HepG2 (cell line): ENCODE data around the gene MSI2. TPM values are rescaled to one million over a fixed set of nuclear protein-coding genes. Genes with fewer than 3 reads are reported as not detected.

ENCODE experiments used
- ATAC-seq: fragments of 200-7000 bp; cut with Tn5 transposase; 3 replicates; pipeline ENCODE4 v1.9.1; 2020; ENCODE audit warnings: mild to moderate bottlenecking, moderate library complexity
- BruUV-seq: library from RNA; stranded (reverse); fragments of 400-500 nt; replicated peaks from 2 replicates; lab custom pipeline; 2021; lab: Mats Ljungman, UMichigan
- CTCF ChIA-PET: fragments of 300-600 bp; formaldehyde crosslinking; extraction: SDS; loops from one replicate; lab custom pipeline; 2021; ENCODE audit warnings: low total read pairs, inconsistent platforms, low intra/inter-chr PET ratio; lab: Yijun Ruan, JAX
- POLR2A ChIA-PET: fragments of 350-600 bp; sonication (Branson Sonifier 250); formaldehyde crosslinking; loops from one replicate; lab custom pipeline; 2020; ENCODE audit warnings: antibody characterized with exemption, inconsistent platforms; lab: Yijun Ruan, JAX
- DNase-seq: peaks from one replicate; pipeline ENCODE4 v3.0.0-alpha.2; 2015; ENCODE audit warnings: low spot score
- FAIRE-seq: peaks from 3 replicates; lab custom pipeline; 2011; peaks lifted over from hg19 to GRCh38; lab: Jason Lieb, UNC
- H2AFZ ChIP-seq: one replicate; pipeline ENCODE4 v1.6.1; 2011; ENCODE audit warnings: low read length, inconsistent platforms
- H3K27ac ChIP-seq: fragments of 300-600 bp; 3 replicates; pipeline ENCODE4 v1.8.0; 2011; ENCODE audit warnings: mixed run types, mild to moderate bottlenecking, mixed read lengths, low read length, inconsistent platforms; ENCODE audit not compliant: insufficient read depth; ENCODE audit errors: extremely low read length
- H3K27me3 ChIP-seq, 2 experiments: fragments of 200-600 bp in 1 of 2; 2 replicates in 1 of 2; 3 replicates in 1 of 2; pipeline versions ENCODE4 v1.6.0 to v1.8.0; 2011; ENCODE audit warnings: low read length in 2 of 2, mild to moderate bottlenecking in 2 of 2, moderate library complexity in 2 of 2, inconsistent platforms in 1 of 2; ENCODE audit not compliant: insufficient read depth in 2 of 2, control insufficient read depth in 1 of 2
- H3K36me3 ChIP-seq, 2 experiments: fragments of 200-600 bp in 1 of 2; replicated peaks in 1 of 2; 2 replicates in 1 of 2; 3 replicates in 1 of 2; pipeline versions ENCODE4 v1.5.1 to v1.8.0; 2011; ENCODE audit warnings: low read length in 2 of 2, inconsistent platforms in 1 of 2; ENCODE audit not compliant: insufficient read depth in 2 of 2, control insufficient read depth in 1 of 2
- H3K4me1 ChIP-seq: 2 replicates; pipeline ENCODE4 v1.5.1; 2012; ENCODE audit warnings: low read length, inconsistent platforms; ENCODE audit not compliant: insufficient read depth
- H3K4me2 ChIP-seq: 2 replicates; pipeline ENCODE4 v1.6.0; 2011; ENCODE audit warnings: low read depth, low read length, inconsistent platforms
- H3K4me3 ChIP-seq, 3 experiments: fragments of 200-600 bp in 1 of 3; sonication (generic), shearing (Covaris generic) in 1 of 3; replicated peaks in 1 of 3; 2 replicates each; pipeline ENCODE4 v1.5.1; 2011 to 2016; ENCODE audit warnings: low read length in 3 of 3, inconsistent platforms in 2 of 3, low read depth in 2 of 3, mild to moderate bottlenecking in 2 of 3, control low read depth in 1 of 3, mixed read lengths in 1 of 3; ENCODE audit not compliant: insufficient read depth in 1 of 3
- H3K79me2 ChIP-seq: one replicate; pipeline ENCODE4 v1.6.1; 2011; ENCODE audit warnings: low read length, inconsistent platforms; ENCODE audit not compliant: insufficient read depth
- H3K9ac ChIP-seq: 2 replicates; pipeline ENCODE4 v1.6.0; 2011; ENCODE audit warnings: mild to moderate bottlenecking, low read depth, low read length, inconsistent platforms; ENCODE audit not compliant: insufficient read depth
- H3K9me3 ChIP-seq: 2 replicates; pipeline ENCODE4 v1.5.1; 2012; ENCODE audit warnings: mild to moderate bottlenecking, low read length
- H4K20me1 ChIP-seq: 2 replicates; pipeline ENCODE4 v1.6.0; 2011; ENCODE audit warnings: inconsistent platforms, mild to moderate bottlenecking, low read length, moderate library complexity; ENCODE audit not compliant: insufficient read depth
- EP300 ChIP-seq, 3 experiments: sonication (generic) in 1 of 3; formaldehyde crosslinking in 1 of 3; IDR thresholded peaks; 2 replicates each; pipeline versions ENCODE4 v1.5.1 to v1.6.1; 2011 to 2020; ENCODE audit warnings: low read depth in 2 of 3, low read length in 2 of 3, borderline replicate concordance in 1 of 3, improper control_type of control experiment in 1 of 3, mild to moderate bottlenecking in 1 of 3, missing genetic modification reagents in 1 of 3, moderate library complexity in 1 of 3
- FOXJ3 ChIP-seq: sonication (generic); formaldehyde crosslinking; IDR thresholded peaks from 2 replicates; pipeline ENCODE4 v1.4.0; 2020; ENCODE audit warnings: missing genetic modification reagents, mild to moderate bottlenecking, borderline replicate concordance
- MNT ChIP-seq: fragments of 450-650 bp; IDR thresholded peaks from 2 replicates; pipeline ENCODE4 v1.6.1; 2016
- MXD1 ChIP-seq: sonication (generic); formaldehyde crosslinking; IDR thresholded peaks from 2 replicates; pipeline ENCODE4 v1.4.0; 2020; ENCODE audit warnings: mild to moderate bottlenecking, missing genetic modification reagents
- NCOA2 ChIP-seq: sonication (generic); formaldehyde crosslinking; IDR thresholded peaks from 2 replicates; pipeline ENCODE4 v1.8.0; 2022; ENCODE audit warnings: inconsistent platforms
- NCOA5 ChIP-seq: sonication (generic); formaldehyde crosslinking; IDR thresholded peaks from 2 replicates; pipeline ENCODE4 v1.4.0; 2020; ENCODE audit warnings: missing genetic modification reagents
- NFRKB ChIP-seq: fragments of 450-650 bp; IDR thresholded peaks from 2 replicates; pipeline ENCODE4 v1.6.1; 2017
- NFYB ChIP-seq: sonication (generic); formaldehyde crosslinking; IDR thresholded peaks from 2 replicates; pipeline ENCODE4 v1.4.0; 2020; ENCODE audit warnings: missing genetic modification reagents
- PHB2 ChIP-seq: fragments of 450-650 bp; IDR thresholded peaks from 2 replicates; pipeline ENCODE4 v1.6.1; 2018; ENCODE audit not compliant: partially characterized antibody
- ZNF207 ChIP-seq: fragments of 450-650 bp; IDR thresholded peaks from 2 replicates; pipeline ENCODE4 v1.6.1; 2016; ENCODE audit warnings: antibody characterized with exemption, borderline replicate concordance
- ZNF432 ChIP-seq: sonication (generic); formaldehyde crosslinking; IDR thresholded peaks from 2 replicates; pipeline ENCODE4 v1.5.0; 2020; ENCODE audit warnings: missing genetic modification reagents, mild to moderate bottlenecking, borderline replicate concordance
- WGBS: methylation state at CpG from one replicate; pipeline ENCODE4 v1.1.6; 2017; ENCODE audit warnings: low lambda C conversion rate; 5-methylcytosine and 5-hydroxymethylcytosine counted together
- in situ Hi-C: cut with HindIII; loops from 2 replicates; pipeline ENCODE4 v1.10.0; 2017; ENCODE audit warnings: low pct_unique_long_range_greater_than_20kb; ENCODE audit not compliant: extremely low pct_ligation_motif_present
- intact Hi-C: fragments of 100-400 bp; cut with micrococcal nuclease; formaldehyde crosslinking; loops from one replicate; pipeline ENCODE4 v1.10.0; 2022; ENCODE audit not compliant: unreplicated experiment
- polyA plus RNA-seq, 8 experiments: library from polyadenylated mRNA; depleted of rRNA in 3 of 8; stranded (reverse) in 7 of 8; unstranded in 1 of 8; fragments of >200 nt; fragmentation: Illumina TruSeq in 4 of 8; extraction: Trizol in 4 of 8; gene quantifications; 2 replicates each; pipeline versions ENCODE4 v1.2.1 to v1.2.3, GENCODE V29; 2011 to 2016; ENCODE audit warnings: low read depth in 4 of 8, missing spikeins in 1 of 8, mixed read lengths in 1 of 8; ENCODE audit not compliant: insufficient read depth in 1 of 8
- total RNA-seq, 5 experiments: library from RNA; depleted of rRNA; stranded (reverse); fragments of >200 nt; fragmentation: Illumina TruSeq; extraction: Trizol; gene quantifications; 2 replicates each; pipeline ENCODE4 v1.2.3, GENCODE V29; 2016; ENCODE audit warnings: low read depth in 1 of 5

The MSI2 gene
- total and polyA plus RNA-seq, 2 of the 13 experiments (the other 11 are each of a cell fraction or from before 2014, with no cell fraction given), result 77.5 to 78.4 TPM

- no peak overlapping the region for H3K4me3 ChIP-seq
- no peak for ATAC-seq
- H3K4me2 ChIP-seq, result no peak overlapping the region
- no peak for DNase-seq
- POLR2A ChIA-PET, result no interaction called here
- H3K27ac ChIP-seq, result no peak overlapping the region
- intact Hi-C loops, result no loop called here
- in situ Hi-C loops, result no loop called here
- 99% methylated on average over 5 of the region's 5 CpGs for WGBS
- H3K79me2 ChIP-seq, result peaks cover 2% of the 10 kb centered on the region
- no peak overlapping the region for H2AFZ ChIP-seq
- peak; percentile 50; the same call in 1 of the 2 replicates for TF ChIP-seq MNT
- no peak for TF ChIP-seq NFRKB
- TF ChIP-seq NFYB (CRISPR knock-in tag), result no peak
- no peak for TF ChIP-seq ZNF207
- no peak for TF ChIP-seq NCOA2 (CRISPR knock-in tag)
- CTCF ChIA-PET, result no interaction called here
- H4K20me1 ChIP-seq, result no peaks in the 10 kb centered on the region
- no peak overlapping the region for H3K9ac ChIP-seq
- H3K36me3 ChIP-seq, result peaks cover 4 to 11% of the 10 kb centered on the region in 2 experiments; a peak in 3 of 5 replicates
- H3K9me3 ChIP-seq, result no peaks in the 10 kb centered on the region
- no TSS peak for BruUV-seq
- H3K4me1 ChIP-seq, result peaks cover 15% of the 10 kb centered on the region
- H3K27me3 ChIP-seq, result no peaks in the 10 kb centered on the region
- FAIRE-seq, result no peak
These were observed 238.1 kb downstream of the MSI2 start for GRCh38 chr17:57494443-57494842.

GRCh38 chr17:57495771-57496170, 239.4 kb downstream of the MSI2 start:
- Histone ChIP-seq H3K4me2 (no peak overlapping the region), H3K27me3 (no peaks in the 10 kb centered on the region), H3K79me2 (no peaks in the 10 kb centered on the region), H3K27ac (no peak overlapping the region), H3K9ac (no peak overlapping the region), H2AFZ (no peak overlapping the region), H3K36me3 (peaks cover 6 to 11% of the 10 kb centered on the region in 2 experiments; a peak in 3 of 5 replicates), H3K4me1 (peaks cover 29% of the 10 kb centered on the region), H4K20me1 (0 out of 2 replicates have a peak, but pooled peaks cover 4% of the 10 kb centered on the region), H3K9me3 (no peaks in the 10 kb centered on the region), H3K4me3 (no peak overlapping the region)
- DNase-seq (no peak), ATAC-seq (no peak), FAIRE-seq (no peak)
- POLR2A ChIA-PET, result no interaction called here
- intact Hi-C loops (no loop called here), in situ Hi-C loops (no loop called here)
- CTCF ChIA-PET, result no interaction called here
- BruUV-seq, result no TSS peak
- WGBS, result 98% methylated on average over 6 of the region's 6 CpGs
- TF ChIP-seq MXD1, result no peak
- no peak for TF ChIP-seq PHB2
- TF ChIP-seq NCOA5, result no peak
- no peak for TF ChIP-seq ZNF432 (CRISPR knock-in tag)
- TF ChIP-seq EP300 (IDR thresholded peaks at IDR 0.05; ENCODE audit: low read depth in 2 of 2, low read length in 2 of 2), result no peak
- TF ChIP-seq EP300 (CRISPR knock-in tag; IDR thresholded peaks at IDR 0.05; ENCODE audit: borderline replicate concordance), result no peak
- TF ChIP-seq FOXJ3 (CRISPR knock-in tag), result no peak
